HL-60 (cell line): Measurements from ENCODE around the gene HAP1.

ENCODE experiments used
- POLR2AphosphoS5 ChIP-seq: IDR thresholded peaks from 2 replicates; pipeline ENCODE4 v1.6.1; 2012; ENCODE audit warnings: low read depth
- SPI1 ChIP-seq: IDR thresholded peaks from 2 replicates; pipeline ENCODE4 v1.6.1; 2012; ENCODE audit warnings: low read depth, mild to moderate bottlenecking, borderline replicate concordance
- TF ChIP-seq, protein P1 (sequence below): IDR thresholded peaks from one replicate; pipeline ENCODE4 v1.5.1; 2011; ENCODE audit warnings: low read length, control low read depth, inconsistent platforms; ENCODE audit not compliant: insufficient read depth
- TF ChIP-seq, protein P2 (sequence below): IDR thresholded peaks from 2 replicates; pipeline ENCODE4 v1.6.1; 2012; ENCODE audit warnings: low read depth; ENCODE audit not compliant: insufficient replicate concordance

DNA sequence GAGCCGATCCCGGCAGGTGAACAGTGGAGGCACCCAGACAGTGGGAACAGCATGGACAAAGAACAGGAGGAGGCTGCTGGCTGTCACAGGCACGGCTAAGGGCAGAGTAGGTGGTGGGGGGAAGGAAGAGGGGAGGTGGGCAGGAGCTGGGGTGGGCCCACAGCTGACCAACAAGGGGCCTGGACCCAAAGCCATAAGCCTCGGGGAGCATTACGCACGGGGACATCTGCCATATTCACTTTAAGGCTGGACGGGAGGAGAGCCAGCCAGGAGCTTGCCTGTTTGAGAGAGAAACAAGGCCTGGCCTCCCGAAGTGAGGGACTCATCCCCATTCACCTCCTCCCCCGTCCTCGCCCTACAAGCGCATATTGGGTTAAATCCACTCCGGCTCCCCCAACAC is 19.6 kb upstream of the HAP1 start:
- TF ChIP-seq, protein P1, sequence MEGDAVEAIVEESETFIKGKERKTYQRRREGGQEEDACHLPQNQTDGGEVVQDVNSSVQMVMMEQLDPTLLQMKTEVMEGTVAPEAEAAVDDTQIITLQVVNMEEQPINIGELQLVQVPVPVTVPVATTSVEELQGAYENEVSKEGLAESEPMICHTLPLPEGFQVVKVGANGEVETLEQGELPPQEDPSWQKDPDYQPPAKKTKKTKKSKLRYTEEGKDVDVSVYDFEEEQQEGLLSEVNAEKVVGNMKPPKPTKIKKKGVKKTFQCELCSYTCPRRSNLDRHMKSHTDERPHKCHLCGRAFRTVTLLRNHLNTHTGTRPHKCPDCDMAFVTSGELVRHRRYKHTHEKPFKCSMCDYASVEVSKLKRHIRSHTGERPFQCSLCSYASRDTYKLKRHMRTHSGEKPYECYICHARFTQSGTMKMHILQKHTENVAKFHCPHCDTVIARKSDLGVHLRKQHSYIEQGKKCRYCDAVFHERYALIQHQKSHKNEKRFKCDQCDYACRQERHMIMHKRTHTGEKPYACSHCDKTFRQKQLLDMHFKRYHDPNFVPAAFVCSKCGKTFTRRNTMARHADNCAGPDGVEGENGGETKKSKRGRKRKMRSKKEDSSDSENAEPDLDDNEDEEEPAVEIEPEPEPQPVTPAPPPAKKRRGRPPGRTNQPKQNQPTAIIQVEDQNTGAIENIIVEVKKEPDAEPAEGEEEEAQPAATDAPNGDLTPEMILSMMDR = no peak
- TF ChIP-seq POLR2AphosphoS5 (no peak), SPI1 (no peak)
- TF ChIP-seq, protein P2, sequence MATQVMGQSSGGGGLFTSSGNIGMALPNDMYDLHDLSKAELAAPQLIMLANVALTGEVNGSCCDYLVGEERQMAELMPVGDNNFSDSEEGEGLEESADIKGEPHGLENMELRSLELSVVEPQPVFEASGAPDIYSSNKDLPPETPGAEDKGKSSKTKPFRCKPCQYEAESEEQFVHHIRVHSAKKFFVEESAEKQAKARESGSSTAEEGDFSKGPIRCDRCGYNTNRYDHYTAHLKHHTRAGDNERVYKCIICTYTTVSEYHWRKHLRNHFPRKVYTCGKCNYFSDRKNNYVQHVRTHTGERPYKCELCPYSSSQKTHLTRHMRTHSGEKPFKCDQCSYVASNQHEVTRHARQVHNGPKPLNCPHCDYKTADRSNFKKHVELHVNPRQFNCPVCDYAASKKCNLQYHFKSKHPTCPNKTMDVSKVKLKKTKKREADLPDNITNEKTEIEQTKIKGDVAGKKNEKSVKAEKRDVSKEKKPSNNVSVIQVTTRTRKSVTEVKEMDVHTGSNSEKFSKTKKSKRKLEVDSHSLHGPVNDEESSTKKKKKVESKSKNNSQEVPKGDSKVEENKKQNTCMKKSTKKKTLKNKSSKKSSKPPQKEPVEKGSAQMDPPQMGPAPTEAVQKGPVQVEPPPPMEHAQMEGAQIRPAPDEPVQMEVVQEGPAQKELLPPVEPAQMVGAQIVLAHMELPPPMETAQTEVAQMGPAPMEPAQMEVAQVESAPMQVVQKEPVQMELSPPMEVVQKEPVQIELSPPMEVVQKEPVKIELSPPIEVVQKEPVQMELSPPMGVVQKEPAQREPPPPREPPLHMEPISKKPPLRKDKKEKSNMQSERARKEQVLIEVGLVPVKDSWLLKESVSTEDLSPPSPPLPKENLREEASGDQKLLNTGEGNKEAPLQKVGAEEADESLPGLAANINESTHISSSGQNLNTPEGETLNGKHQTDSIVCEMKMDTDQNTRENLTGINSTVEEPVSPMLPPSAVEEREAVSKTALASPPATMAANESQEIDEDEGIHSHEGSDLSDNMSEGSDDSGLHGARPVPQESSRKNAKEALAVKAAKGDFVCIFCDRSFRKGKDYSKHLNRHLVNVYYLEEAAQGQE = no peak
